PC-9 (cell line): ENCODE data around the gene CTNND2. TPM values are rescaled to one million over a fixed set of nuclear protein-coding genes. Genes with fewer than 3 reads are reported as not detected.

Experiments
- BruUV-seq: library from RNA; stranded (reverse); fragments of 400-500 nt; replicated peaks from 2 replicates; lab custom pipeline; 2021; lab: Mats Ljungman, UMichigan
- CTCF ChIA-PET: fragments of 300-600 bp; sonication (Branson Sonifier 250); formaldehyde crosslinking; loops from one replicate; lab custom pipeline; 2022; ENCODE audit warnings: antibody characterized with exemption; lab: Charles Lee
- POLR2A ChIA-PET: fragments of 300-600 bp; sonication (Branson Sonifier 250); formaldehyde crosslinking; loops from one replicate; lab custom pipeline; 2022; ENCODE audit warnings: antibody characterized with exemption; ENCODE audit not compliant: unreplicated experiment; lab: Charles Lee
- DNase-seq, 2 experiments: peaks; one replicate each; pipeline versions ENCODE4 v3.0.0 to v3.0.0-alpha.2; 2015 to 2022; ENCODE audit warnings: mixed read lengths in 1 of 2
- H2AFZ ChIP-seq: fragments of 200-600 bp; sonication (generic); 2 replicates; pipeline ENCODE4 v1.8.1; 2017; ENCODE audit warnings: antibody characterized with exemption
- H3F3A ChIP-seq: fragments of 200-600 bp; sonication (generic); 2 replicates; pipeline ENCODE4 v1.8.1; 2017; ENCODE audit warnings: antibody characterized with exemption, mild to moderate bottlenecking, low read depth; ENCODE audit not compliant: insufficient read depth
- H3K27ac ChIP-seq: fragments of 200-600 bp; sonication (generic); 2 replicates; pipeline ENCODE4 v1.6.1; 2016; ENCODE audit warnings: mixed run types
- H3K27me3 ChIP-seq: fragments of 200-600 bp; sonication (generic); 2 replicates; pipeline ENCODE4 v1.6.1; 2016; ENCODE audit warnings: low read depth, mixed run types; ENCODE audit not compliant: insufficient read depth
- H3K36me3 ChIP-seq: fragments of 200-600 bp; sonication (generic); 2 replicates; pipeline ENCODE4 v1.6.1; 2016; ENCODE audit warnings: low read depth, mixed run types
- H3K4me1 ChIP-seq: fragments of 200-600 bp; sonication (generic); replicated peaks from 2 replicates; pipeline ENCODE4 v1.6.1; 2016; ENCODE audit warnings: mixed run types; ENCODE audit not compliant: insufficient read depth
- H3K4me2 ChIP-seq: fragments of 200-600 bp; sonication (generic); 2 replicates; pipeline ENCODE4 v1.6.1; 2017; ENCODE audit warnings: mixed run types
- H3K4me3 ChIP-seq: fragments of 200-600 bp; sonication (generic); 2 replicates; pipeline ENCODE4 v1.6.1; 2016; ENCODE audit warnings: mixed run types
- H3K79me2 ChIP-seq: fragments of 200-600 bp; sonication (generic); 2 replicates; pipeline ENCODE4 v1.6.1; 2017; ENCODE audit warnings: low read depth, mixed run types
- H3K9me2 ChIP-seq: fragments of 200-600 bp; sonication (generic); 2 replicates; pipeline ENCODE4 v1.8.1; 2017; ENCODE audit warnings: mild to moderate bottlenecking; ENCODE audit not compliant: insufficient read depth
- H3K9me3 ChIP-seq: fragments of 200-600 bp; sonication (generic); 2 replicates; pipeline ENCODE4 v1.8.1; 2016; ENCODE audit warnings: low read depth; ENCODE audit not compliant: insufficient read depth
- H4K20me1 ChIP-seq: fragments of 200-600 bp; sonication (generic); 2 replicates; pipeline ENCODE4 v1.8.1; 2017; ENCODE audit not compliant: insufficient read depth
- CTCF ChIP-seq: fragments of 200-600 bp; sonication (generic); conservative IDR thresholded peaks from 2 replicates; pipeline ENCODE4 v1.6.1; 2017; ENCODE audit warnings: mixed run types, antibody characterized with exemption, mild to moderate bottlenecking, moderate library complexity
- EZH2 ChIP-seq: fragments of 200-600 bp; sonication (generic); IDR thresholded peaks from 2 replicates; pipeline ENCODE4 v1.8.0; 2017; ENCODE audit warnings: antibody characterized with exemption, low read depth
- intact Hi-C: fragments of 100-400 bp; cut with micrococcal nuclease; formaldehyde crosslinking; loops from one replicate; pipeline ENCODE4 v1.10.0; 2022; ENCODE audit not compliant: unreplicated experiment
- total RNA-seq: library from RNA; stranded (reverse); gene quantifications from 2 replicates; pipeline ENCODE4 v1.2.3, GENCODE V29; 2021

The CTNND2 gene
- total RNA-seq, 1 experiment from 2014 or later = not detected

GRCh38 chr5:11110128-11110527 is 794.1 kb downstream of the CTNND2 start:
- peak in 1 of 2 experiments; percentile 14 for DNase-seq
- H4K20me1 ChIP-seq = no peaks in the 10 kb centered on the region
- no peak overlapping the region for H3K27ac ChIP-seq
- H3K4me3 ChIP-seq = no peak overlapping the region
- intact Hi-C loops = loop anchor here (1.0 kb wide), 1 partner anchor 415 kb away; no protein-coding TSS in a partner anchor
- ChIA-PET POLR2A (interaction anchor here (0.6 kb wide), 1 partner anchor 409 kb away, joined by 4 read pairs; no protein-coding TSS in a partner anchor), CTCF (interaction anchor here (1.1 kb wide), 1 partner anchor 415 kb away, joined by 3 read pairs; no protein-coding TSS in a partner anchor)
- no peak for TF ChIP-seq CTCF
- no peak for TF ChIP-seq EZH2
- peaks cover 22% of the 10 kb centered on the region for H3K27me3 ChIP-seq
- BruUV-seq = no TSS peak
- H3K79me2 ChIP-seq = no peaks in the 10 kb centered on the region
- no peaks in the 10 kb centered on the region for H3F3A ChIP-seq
- H3K4me2 ChIP-seq = no peak overlapping the region
- H2AFZ ChIP-seq = no peak overlapping the region
- no peaks in the 10 kb centered on the region for H3K9me2 ChIP-seq
- no peaks in the 10 kb centered on the region for H3K36me3 ChIP-seq
- no peaks in the 10 kb centered on the region for H3K4me1 ChIP-seq
- H3K9me3 ChIP-seq = no peaks in the 10 kb centered on the region

GRCh38 chr5:11105696-11106095 is 798.5 kb downstream of the CTNND2 start:
- Histone ChIP-seq H3K27ac (no peak overlapping the region), H3K4me1 (no peaks in the 10 kb centered on the region), H3K4me3 (no peak overlapping the region), H3F3A (no peaks in the 10 kb centered on the region), H3K9me3 (no peaks in the 10 kb centered on the region), H4K20me1 (no peaks in the 10 kb centered on the region), H2AFZ (no peak overlapping the region), H3K27me3 (peaks cover 20% of the 10 kb centered on the region), H3K79me2 (no peaks in the 10 kb centered on the region), H3K9me2 (no peaks in the 10 kb centered on the region), H3K4me2 (no peak overlapping the region), H3K36me3 (no peaks in the 10 kb centered on the region)
- BruUV-seq = no TSS peak
- TF ChIP-seq EZH2 (no peak), CTCF (no peak)
- ChIA-PET POLR2A (no interaction called here), CTCF (no interaction called here)
- intact Hi-C loops = no loop called here
- no peak for DNase-seq

DNA sequence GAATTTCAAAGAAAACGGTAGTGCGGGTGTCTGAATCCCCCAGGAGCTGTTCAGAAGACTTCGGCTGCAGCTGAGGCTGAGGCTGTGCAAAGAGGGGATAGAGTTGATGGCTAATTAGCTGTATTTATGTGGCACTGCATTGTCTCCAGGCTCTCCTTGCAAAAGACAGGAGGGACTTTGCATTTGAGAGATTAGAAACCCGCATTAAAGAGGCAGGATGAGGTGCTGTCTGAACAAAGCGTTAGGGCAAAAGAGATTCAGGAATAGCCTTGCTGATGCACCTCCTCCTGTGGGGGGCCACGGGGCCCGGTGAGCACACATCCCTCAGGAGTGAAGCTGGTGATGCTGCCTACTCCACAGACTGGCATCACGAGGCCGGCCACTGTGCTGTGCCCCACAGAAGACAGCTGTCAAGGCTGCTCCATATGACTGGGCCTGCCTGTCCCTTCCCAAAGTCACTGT is 799.6 kb downstream of the CTNND2 start:
- no peak overlapping the region for H3K27ac ChIP-seq
- no peaks in the 10 kb centered on the region for H3F3A ChIP-seq
- intact Hi-C loops = no loop called here
- no peak overlapping the region for H3K4me2 ChIP-seq
- H3K4me1 ChIP-seq = no peaks in the 10 kb centered on the region
- no peaks in the 10 kb centered on the region for H3K9me3 ChIP-seq
- H2AFZ ChIP-seq = no peak overlapping the region
- H3K9me2 ChIP-seq = no peaks in the 10 kb centered on the region
- H3K36me3 ChIP-seq = no peaks in the 10 kb centered on the region
- no peaks in the 10 kb centered on the region for H3K79me2 ChIP-seq
- H3K4me3 ChIP-seq = no peak overlapping the region
- ChIA-PET POLR2A (no interaction called here), CTCF (no interaction called here)
- no peak for TF ChIP-seq EZH2
- DNase-seq = no peak
- no TSS peak for BruUV-seq
- H4K20me1 ChIP-seq = no peaks in the 10 kb centered on the region
- peaks cover 20% of the 10 kb centered on the region for H3K27me3 ChIP-seq

- DNase-seq = no peak
- H3K79me2 ChIP-seq = no peaks in the 10 kb centered on the region
- ChIA-PET CTCF (no interaction called here), POLR2A (no interaction called here)
- no peaks in the 10 kb centered on the region for H3K4me1 ChIP-seq
- no peaks in the 10 kb centered on the region for H3F3A ChIP-seq
- H3K27ac ChIP-seq = no peak overlapping the region
- H3K9me3 ChIP-seq = no peaks in the 10 kb centered on the region
- no peak overlapping the region for H3K4me2 ChIP-seq
- no TSS peak for BruUV-seq
- H3K36me3 ChIP-seq = no peaks in the 10 kb centered on the region
- no peak overlapping the region for H2AFZ ChIP-seq
- H4K20me1 ChIP-seq = no peaks in the 10 kb centered on the region
- H3K27me3 ChIP-seq = peaks cover 20% of the 10 kb centered on the region
- intact Hi-C loops = no loop called here
- TF ChIP-seq CTCF (no peak), EZH2 (no peak)
- H3K4me3 ChIP-seq = no peak overlapping the region
- H3K9me2 ChIP-seq = no peaks in the 10 kb centered on the region
Measured at GRCh38 chr5:11104210-11104609, 800.0 kb downstream of the CTNND2 start.
